Measurements from ENCODE around the gene ACTRT2.

Gene ACTRT2

DNA sequence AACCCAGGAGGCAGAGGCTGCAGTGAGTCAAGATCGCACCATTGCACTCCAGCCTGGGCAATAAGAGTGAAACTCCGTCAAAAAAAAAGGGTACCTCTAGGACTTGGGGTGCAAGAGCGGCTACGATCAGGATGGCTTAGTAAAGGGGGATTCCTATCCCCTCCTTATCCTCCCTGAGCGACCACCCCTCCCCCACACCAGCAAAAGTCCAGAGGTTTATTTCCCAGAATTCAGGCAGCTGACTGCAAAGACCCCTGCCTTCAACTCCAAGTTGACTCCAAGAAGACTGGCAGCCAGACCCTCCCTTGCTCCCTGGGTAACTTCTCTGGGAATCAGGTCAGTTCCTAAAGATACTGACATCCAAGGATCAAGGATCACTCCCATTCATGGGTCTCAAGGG, 35.4 kb downstream of the ACTRT2 start:
- no peak for DNase-seq

DNA sequence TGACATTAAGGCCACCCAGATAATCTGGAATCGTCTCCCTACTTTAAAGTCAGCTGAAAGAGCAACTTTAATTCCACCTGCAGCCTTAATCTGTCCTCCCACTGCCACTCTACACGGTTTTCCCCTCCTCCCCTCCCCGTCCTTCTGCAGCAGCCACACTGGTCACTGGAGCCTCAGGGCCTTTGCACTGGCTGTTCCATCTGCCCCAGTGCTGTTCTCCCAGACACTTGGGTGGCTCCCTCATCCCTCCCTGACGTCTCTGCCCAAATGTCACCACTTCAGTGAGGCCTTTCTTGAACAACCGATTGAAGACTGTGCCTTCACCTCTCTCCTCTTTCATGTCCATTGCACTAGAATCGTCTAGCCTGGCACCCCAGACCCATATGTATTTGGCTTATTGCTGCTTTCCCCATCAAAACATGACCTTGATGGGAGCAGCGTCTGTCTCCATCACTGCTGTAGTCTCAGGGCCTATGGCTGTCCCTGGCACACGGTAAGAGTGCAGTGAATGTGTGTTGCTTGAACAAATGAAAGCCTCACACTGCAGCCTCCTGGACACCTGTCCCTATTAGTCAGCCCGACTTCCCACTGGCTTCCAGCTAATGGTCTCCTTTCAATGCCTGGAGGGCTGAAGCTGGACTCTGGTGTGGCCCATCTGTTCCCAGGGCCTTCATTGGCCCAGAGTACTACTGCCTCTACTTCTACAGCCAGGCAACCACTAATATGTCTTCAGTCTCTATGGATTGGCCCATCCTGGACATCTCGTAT, 37.2 kb downstream of the ACTRT2 start:
- no peak for DNase-seq

DNA sequence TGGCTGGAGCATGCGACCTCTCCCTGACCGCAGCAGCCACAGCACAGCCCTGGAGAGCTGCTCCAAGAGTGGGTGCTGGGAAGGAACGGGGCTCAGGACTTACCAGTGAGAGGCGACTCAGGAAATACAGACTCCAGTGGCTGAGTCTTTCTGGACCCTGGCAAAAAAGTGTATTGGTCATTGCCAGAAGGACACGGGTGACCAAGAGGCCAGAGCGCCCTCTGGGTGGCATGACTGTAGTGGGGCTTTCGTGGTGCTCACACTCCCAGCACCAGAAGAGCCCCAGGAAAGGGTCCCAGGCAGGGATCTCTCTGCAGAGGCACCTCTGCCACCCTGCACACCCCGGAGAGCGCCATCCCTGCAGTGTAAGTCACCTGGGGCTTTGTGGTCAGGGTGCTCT, 38.9 kb downstream of the ACTRT2 start:
- no peak for DNase-seq

DNA sequence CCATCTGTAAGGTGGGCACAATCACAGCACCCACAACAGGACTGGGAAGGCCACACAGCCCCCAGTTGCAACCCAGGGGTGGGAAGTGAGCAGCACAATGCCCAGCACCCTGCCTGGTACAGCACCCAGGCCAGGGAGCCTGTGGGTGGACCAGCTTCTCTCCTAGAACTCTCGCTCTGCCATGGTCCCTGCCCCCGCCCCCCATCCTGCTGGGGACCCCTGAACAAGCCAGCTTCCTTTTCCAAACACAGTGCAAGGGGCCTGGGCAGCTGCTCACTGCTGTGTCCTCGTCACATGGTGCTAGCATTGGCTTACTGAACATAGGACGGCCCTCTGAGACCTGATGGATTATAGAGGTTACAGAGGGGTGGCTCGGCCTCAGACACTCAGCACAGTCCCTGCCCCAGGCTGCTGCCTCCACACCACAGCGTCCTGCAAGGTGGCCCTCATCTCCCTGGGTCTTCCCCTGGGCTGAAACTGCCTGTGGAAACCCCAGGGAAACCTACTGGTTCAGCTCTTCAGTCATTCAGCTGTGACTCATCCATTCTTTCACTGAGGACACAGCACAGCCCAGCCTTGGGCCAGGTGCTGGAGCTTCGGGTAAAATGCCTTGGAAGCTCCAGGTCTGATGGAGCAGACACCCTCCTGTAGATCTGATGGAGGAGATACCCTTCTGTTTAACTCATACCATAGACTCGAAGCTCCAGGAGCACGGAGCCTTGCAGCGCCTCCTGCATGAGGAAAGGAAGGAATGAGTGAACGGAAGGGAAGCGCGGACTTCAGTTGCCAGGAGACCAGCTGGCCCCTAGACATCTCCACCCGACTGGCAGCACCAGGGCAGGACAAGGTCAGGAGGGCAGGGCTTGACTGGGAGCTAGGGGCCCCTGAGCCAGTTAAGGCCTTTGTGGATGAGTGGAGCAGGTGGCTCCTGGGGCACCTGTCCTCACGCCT, 39.6 kb downstream of the ACTRT2 start:
- no peak for DNase-seq

- DNase-seq = no peak
These were observed 40.3 kb downstream of the ACTRT2 start for GRCh38 chr1:3061566-3061965.

DNA sequence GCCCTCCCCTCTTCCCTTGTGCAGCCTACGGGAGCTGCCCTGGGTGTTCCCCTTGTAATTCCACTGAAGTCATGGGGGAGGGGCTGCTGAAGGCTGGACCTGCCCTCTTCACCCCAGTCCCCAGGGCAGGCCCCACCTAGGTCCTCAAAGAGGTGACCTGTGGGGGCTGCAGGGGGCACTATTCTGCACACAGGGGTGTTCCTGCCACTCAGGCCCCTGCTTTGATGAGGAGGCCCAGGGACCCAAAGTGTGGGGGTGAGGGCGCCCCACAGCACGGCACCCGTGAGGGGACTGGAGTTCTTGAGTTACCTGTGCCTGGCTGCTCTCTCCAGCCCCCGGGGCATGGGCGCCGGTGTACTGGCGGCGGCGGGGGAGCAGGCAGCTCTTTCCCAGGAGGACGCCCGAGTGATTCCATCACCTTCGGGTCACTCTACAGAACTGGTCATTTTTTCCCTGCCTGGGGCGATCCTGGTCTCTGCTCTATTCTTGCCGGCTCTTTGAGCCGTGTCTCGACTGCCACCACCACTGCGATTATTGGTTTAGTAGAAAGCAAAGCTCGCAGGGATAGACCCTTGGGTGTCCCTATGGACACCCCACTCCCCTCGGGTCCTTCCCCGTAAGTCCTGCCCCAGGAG, 40.8 kb downstream of the ACTRT2 start:
- DNase-seq = no peak

DNA sequence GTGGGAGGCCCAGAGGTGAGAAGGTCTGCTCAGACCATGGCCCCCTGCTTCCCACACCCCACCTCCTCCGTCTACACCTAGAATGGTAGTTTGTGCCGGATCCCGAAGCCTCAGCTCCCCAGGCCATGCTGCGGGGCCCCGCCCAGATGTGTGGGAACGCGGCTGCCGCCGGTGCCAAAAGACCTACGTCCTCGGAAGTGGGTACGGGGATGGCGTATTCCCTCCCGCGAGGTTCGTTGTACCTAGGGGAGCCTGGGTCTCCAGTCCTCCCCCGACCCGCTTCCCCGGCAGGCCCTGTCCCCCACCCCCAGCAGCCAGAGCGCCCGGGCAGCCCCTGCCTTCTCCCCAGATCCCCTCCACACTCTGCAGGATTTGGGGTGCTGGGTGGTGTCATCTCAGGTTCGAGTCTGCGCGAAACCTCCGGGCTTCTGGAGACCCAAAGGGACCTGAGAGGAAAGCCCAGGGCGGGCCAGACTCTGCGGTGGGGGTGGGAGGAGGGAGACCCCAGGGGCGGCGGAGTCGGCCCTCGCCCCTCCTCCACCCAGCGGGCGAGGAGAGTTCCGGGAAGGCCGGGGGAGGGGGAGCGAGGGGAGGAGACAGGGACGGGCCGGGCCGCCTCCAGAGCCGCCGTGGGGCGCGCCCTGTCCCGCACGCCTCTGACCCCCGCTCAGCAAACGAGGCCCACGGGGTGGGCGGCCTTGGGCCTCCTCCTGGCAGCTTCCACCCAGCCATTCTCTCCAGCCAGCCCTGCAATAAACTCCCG, 41.5 kb downstream of the ACTRT2 start:
- DNase-seq = no peak

DNA sequence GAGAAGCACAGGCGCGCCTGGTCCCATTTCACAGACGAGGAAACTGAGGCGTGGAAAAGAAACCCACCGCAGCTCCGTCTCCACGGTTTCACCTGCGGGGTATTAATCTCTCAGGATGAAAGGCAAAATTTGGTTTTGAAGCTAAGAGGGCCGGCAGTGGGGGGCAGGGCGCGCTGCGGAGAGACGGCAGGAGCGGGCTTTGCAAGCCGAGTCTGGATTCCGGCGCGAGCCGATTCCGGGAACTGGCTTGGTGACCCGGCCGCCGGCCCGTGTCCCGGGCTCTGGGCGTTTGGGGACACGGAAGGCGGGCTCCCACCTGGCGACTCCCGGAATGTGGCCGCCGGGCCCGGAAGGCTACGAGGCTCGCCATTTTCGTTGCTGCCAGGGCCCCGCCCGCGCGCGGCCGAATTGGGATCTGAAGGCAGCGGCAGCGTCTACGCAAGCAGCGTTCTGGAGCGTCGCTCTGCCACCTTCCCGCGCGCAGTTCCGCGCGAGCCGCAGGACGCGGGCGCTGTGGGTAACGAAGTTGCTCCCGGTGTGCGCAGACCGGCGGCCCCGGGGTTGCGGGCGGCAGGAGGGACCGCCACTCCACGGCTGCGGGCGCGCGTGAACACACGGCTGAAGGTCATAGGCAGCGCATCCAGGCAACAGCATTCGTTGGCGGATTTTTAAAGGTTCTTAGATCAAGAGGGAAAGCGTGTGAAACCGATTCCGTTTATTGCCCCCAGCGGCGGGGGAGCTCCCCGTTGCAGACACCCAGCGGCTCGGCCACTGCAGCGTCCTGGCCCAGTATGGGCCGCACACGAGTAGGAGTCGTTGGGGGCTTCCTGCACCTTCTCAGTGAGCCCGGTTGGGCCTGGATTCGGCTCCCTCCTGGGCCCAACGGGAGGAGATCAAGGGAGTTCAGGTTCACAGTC, 42.4 kb downstream of the ACTRT2 start:
- DNase-seq = no peak

- no peak for DNase-seq
These were observed 43.1 kb downstream of the ACTRT2 start for GRCh38 chr1:3064296-3064850.

GRCh38 chr1:3064901-3065300, 43.6 kb downstream of the ACTRT2 start:
- no peak for DNase-seq

GRCh38 chr1:3065396-3065795, 44.1 kb downstream of the ACTRT2 start:
- no peak for DNase-seq

DNA sequence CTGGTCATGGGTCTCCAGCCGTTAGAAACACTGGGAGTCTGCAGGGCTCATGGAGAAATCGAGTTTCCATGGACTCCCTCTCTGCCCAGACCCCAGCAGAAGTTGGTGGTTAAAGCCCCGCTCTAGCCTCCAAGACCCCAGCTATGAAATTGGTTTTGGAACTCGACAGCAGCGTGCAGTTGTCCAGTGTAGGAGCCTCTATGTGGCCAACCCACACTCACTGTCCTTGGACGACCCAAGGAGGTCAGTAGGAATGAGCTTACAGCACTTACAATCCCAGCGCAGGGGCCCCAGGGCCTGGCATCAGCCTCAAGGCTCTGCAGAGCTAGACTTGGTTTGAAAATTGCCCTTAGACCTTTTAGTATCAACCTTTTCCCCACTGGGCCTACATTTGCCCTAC, 44.5 kb downstream of the ACTRT2 start:
- DNase-seq = no peak

DNA sequence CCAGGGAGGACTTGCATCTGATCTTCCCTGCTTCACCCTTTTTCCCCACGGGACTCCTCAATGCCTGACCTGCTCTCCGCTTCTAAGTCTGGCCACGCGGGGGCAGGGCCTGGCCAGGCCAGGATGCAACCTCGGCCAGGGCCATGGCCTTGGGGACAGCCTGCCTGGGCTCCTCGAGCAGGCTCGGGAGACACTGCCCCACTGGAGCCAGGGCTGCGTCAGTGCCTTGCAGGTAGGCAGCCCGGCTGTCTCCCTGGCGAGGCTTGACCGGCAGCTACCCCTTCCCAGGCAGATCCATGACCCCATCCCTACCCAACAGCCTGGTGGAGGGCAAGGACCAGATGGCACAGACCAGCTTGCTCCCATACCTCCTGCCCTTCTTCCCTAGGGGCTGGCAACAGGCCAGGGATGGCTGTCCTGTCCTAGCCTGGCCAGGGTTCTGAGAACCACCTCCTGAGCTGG, 45.0 kb downstream of the ACTRT2 start:
- DNase-seq = no peak

DNA sequence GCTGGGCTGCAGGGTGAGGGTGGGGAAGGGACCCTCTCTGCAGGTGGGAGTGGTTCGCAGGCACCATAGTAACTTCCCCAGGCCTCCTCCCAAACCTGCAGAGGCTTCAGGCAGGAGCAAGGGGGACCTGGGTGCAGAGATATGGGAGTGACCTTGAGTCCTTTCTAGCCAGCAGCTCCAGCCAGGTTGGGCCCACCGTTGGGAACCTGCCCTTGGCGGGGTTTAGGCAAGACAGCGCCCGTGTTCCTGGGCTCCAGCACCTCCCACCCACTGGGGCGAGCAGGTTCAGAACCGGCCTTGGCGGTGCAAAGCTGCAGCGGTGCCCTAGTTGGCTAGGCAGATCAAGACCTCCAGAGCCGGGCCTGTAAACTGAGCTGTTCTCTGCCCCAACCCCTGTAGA, 45.6 kb downstream of the ACTRT2 start:
- no peak for DNase-seq

DNA sequence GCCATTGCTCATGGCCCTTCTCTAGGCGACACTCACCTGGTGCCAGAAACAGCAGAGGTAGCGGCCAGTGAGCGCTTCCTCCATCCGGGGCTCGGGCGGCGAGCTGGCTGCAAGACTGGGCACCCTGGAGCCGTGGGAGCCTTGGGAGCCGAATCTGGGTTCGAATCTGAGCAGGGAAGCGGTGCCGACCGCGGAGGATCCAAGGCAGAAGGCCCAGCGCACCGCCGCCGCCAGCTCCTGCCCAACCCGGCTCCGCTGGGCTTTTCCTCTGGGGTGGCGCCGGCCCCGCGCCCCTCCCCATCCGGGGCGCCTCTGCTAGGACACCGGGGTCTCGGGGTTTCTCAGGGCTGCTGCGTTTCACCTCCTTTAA, 46.0 kb downstream of the ACTRT2 start:
- DNase-seq = no peak

GRCh38 chr1:3067671-3068563, 46.6 kb downstream of the ACTRT2 start:
- DNase-seq = no peak

DNA sequence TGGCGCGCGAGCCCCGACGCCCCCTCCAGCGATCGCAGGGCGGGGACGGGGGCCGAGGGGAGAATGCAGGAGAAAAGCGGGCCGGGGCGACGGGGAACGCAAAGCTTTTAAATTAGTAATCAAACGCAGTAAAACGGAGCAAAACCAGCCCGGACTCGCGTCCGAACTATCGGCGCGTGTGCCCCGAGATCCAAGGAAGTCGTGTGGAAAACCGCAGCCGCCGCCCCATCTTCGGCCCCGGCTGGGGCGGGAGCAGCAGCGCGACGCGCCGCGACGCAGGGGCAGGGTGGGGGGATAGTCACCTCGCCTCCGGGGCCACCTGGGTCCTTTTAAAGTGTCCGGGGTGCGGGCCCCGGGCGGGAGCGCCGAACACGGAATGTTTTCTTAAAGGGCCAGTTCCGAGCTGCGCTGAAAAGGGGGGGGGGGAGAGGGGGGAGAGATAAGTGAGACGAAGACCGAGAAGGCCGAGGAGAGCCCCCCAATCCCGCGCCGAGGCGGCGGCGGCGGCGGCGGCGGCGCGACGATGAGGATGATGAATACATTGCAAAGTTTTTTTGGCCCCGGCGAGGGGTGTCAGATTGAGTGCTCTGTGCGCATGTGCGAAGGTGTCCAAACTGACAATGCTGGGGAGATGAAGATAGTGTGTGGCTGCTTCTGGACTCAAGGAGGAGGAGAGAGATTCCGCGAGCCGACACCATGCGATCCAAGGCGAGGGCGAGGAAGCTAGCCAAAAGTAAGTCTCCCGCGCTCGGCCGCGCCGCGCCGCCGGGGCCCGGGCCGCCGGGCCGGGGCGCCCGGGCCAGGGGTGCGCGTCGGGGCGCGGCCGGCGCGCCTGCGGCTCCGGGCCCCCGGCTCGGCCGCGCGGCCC, 47.5 kb downstream of the ACTRT2 start, which contains the start of gene PRDM16:
Gene PRDM16 (plus strand): TSS at position 640 of the 868 bp plus-strand sequence. CDS start 57 bp downstream, at position 697.
- DNase-seq = no peak

- no peak for DNase-seq
These were observed 48.4 kb downstream of the ACTRT2 start for GRCh38 chr1:3069491-3070308.
